ENCODE data around the gene MKNK1. TPM values are rescaled to one million over a fixed set of nuclear protein-coding genes. Genes with fewer than 3 reads are reported as not detected.

Gene MKNK1
- total RNA-seq, 1 donor from 2014 or later: 25.1 TPM

DNA sequence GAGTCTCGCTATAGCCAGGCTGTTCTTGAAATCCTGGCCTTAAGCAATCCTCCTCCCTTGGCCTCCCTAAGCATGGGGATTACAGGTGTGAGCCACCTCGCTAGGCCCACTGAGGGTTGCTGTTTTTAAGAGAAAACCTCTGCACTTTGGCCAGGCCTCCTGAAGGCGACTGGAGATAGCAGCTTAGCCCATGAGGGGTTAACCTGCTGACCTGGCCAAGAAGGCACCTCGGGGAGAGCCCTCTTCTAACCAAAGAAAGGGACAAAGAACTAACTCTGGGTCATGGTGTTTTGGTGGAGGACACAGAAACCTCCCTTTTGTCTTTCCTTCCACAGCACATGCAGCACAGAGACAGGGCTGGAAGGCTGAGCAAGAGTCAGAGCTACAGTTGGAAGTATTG, 35.0 kb downstream of the MKNK1 start:
- no peak for DNase-seq (ENCODE audit: low spot score)

DNA sequence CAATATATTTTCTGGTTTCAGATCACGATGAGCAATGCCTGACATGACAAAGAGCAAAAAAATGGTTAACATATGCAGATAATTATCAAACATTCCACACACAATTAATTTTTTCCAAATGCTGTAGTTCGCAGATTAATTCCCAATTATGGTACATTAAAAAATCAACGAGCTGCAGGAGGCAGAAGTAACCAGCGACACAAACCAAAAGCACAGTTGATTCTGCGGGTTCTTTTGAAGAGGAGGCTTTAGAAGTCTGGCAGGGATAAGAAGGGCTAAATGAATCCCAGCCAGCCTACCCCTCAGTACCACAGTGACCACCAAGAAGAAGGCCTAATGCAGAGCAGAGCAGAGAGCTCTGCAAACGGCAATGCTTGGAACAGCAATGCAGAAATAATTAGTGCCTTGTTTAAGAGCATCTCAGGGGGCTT, 35.6 kb downstream of the MKNK1 start:
- Mint-ChIP-seq H3K36me3 (ENCODE audit: low read depth) (peaks cover 22% of the 10 kb centered on the region), H3K27ac (ENCODE audit: unreplicated experiment) (no peak overlapping the region), H3K4me3 (ENCODE audit: unreplicated experiment) (no peak overlapping the region), H3K4me1 (ENCODE audit: low read depth) (no peaks in the 10 kb centered on the region), H3K9me3 (ENCODE audit: low read depth) (no peaks in the 10 kb centered on the region), H3K27me3 (ENCODE audit: low read depth) (no peaks in the 10 kb centered on the region)
- DNase-seq (ENCODE audit: low spot score): no peak
- TF ChIP-seq, protein P1, sequence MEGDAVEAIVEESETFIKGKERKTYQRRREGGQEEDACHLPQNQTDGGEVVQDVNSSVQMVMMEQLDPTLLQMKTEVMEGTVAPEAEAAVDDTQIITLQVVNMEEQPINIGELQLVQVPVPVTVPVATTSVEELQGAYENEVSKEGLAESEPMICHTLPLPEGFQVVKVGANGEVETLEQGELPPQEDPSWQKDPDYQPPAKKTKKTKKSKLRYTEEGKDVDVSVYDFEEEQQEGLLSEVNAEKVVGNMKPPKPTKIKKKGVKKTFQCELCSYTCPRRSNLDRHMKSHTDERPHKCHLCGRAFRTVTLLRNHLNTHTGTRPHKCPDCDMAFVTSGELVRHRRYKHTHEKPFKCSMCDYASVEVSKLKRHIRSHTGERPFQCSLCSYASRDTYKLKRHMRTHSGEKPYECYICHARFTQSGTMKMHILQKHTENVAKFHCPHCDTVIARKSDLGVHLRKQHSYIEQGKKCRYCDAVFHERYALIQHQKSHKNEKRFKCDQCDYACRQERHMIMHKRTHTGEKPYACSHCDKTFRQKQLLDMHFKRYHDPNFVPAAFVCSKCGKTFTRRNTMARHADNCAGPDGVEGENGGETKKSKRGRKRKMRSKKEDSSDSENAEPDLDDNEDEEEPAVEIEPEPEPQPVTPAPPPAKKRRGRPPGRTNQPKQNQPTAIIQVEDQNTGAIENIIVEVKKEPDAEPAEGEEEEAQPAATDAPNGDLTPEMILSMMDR (IDR thresholded peaks at IDR 0.05): no peak

More for the DNA sequence above, 35.0 kb downstream of the MKNK1 start:
- H3K36me3 Mint-ChIP-seq (ENCODE audit: low read depth): peaks cover 22% of the 10 kb centered on the region
- H3K27ac Mint-ChIP-seq (ENCODE audit: unreplicated experiment): no peak overlapping the region
- H3K9me3 Mint-ChIP-seq (ENCODE audit: low read depth): no peaks in the 10 kb centered on the region
- no peak overlapping the region for H3K4me3 Mint-ChIP-seq (ENCODE audit: unreplicated experiment)
- no peaks in the 10 kb centered on the region for H3K4me1 Mint-ChIP-seq (ENCODE audit: low read depth)
- no peaks in the 10 kb centered on the region for H3K27me3 Mint-ChIP-seq (ENCODE audit: low read depth)
- TF ChIP-seq, protein P1 (IDR thresholded peaks at IDR 0.05): no peak

DNA sequence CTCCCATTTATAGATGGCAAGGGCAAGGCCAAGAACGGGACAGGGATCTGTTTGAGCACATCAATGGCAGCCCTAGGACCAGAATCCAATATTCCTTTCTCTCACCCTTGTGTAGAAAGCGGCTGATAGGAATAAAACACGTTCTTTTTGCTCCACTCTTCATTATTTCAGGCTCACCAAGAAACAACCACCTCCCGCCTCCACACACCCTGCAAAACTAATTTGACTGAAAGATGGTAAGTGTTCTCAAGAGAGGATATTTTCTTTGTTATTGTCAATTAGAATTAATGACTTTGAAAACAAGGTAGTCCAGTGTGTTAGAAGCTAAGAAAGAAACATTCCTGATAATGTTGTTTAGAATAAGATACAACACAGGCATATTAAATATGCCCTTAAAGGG, 40.7 kb downstream of the MKNK1 start:
- no peaks in the 10 kb centered on the region for H3K9me3 Mint-ChIP-seq (ENCODE audit: low read depth)
- H3K4me1 Mint-ChIP-seq (ENCODE audit: low read depth): no peaks in the 10 kb centered on the region
- DNase-seq (ENCODE audit: low spot score): no peak
- H3K36me3 Mint-ChIP-seq (ENCODE audit: low read depth): peaks cover 31% of the 10 kb centered on the region
- TF ChIP-seq, protein P1 (IDR thresholded peaks at IDR 0.05): no peak
- no peak overlapping the region for H3K4me3 Mint-ChIP-seq (ENCODE audit: unreplicated experiment)
- H3K27me3 Mint-ChIP-seq (ENCODE audit: low read depth): no peaks in the 10 kb centered on the region
- H3K27ac Mint-ChIP-seq (ENCODE audit: unreplicated experiment): no peak overlapping the region

DNA sequence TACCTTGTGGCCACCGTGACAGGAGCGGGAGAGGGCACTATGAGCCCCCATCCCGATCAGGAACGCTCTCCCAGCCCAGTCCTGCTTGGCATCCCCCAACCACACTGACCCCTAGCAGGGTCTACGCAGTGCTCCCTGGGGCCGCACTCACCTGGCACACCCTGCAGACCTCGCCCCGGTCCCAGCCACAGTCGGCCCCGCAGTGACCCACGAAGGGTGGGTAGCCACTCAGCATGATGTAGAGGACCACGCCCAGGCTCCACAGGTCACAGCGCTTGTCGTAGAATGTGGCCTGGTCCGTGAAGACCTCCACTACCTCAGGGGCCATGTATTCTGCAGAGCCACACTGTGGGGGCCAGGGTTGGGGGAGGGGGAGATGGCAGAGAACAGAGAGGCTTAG, 41.6 kb downstream of the MKNK1 start:
- Mint-ChIP-seq H3K36me3 (ENCODE audit: low read depth) (peaks cover 30% of the 10 kb centered on the region), H3K9me3 (ENCODE audit: low read depth) (no peaks in the 10 kb centered on the region), H3K4me3 (ENCODE audit: unreplicated experiment) (no peak overlapping the region), H3K27ac (ENCODE audit: unreplicated experiment) (no peak overlapping the region), H3K4me1 (ENCODE audit: low read depth) (no peaks in the 10 kb centered on the region), H3K27me3 (ENCODE audit: low read depth) (no peaks in the 10 kb centered on the region)
- DNase-seq (ENCODE audit: low spot score): no peak
- TF ChIP-seq, protein P1 (IDR thresholded peaks at IDR 0.05): no peak

DNA sequence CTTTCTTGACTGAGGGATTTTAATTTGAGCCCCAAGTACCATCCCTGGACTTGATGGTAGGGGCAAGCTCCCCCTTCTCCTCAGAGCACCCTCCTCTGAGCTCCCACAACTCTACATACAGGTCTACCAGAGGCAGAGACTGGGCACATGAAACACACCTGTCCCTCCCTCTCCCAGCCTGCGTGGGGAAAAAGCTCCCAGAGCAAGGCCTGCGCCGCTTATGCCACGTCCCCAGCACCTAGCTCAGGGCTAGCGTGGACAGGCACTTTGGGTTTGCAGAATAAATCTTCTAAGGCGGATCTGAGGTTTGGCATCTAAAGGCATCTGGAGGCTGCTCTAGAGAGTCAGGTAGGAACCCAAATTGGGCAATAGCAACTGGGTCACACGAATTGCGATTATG, 45.1 kb downstream of the MKNK1 start:
- TF ChIP-seq, protein P1 (IDR thresholded peaks at IDR 0.05): no peak
- peaks cover 15% of the 10 kb centered on the region for H3K36me3 Mint-ChIP-seq (ENCODE audit: low read depth)
- no peaks in the 10 kb centered on the region for H3K4me1 Mint-ChIP-seq (ENCODE audit: low read depth)
- H3K27ac Mint-ChIP-seq (ENCODE audit: unreplicated experiment): no peak overlapping the region
- no peaks in the 10 kb centered on the region for H3K9me3 Mint-ChIP-seq (ENCODE audit: low read depth)
- no peak for DNase-seq (ENCODE audit: low spot score)
- no peaks in the 10 kb centered on the region for H3K27me3 Mint-ChIP-seq (ENCODE audit: low read depth)
- H3K4me3 Mint-ChIP-seq (ENCODE audit: unreplicated experiment): no peak overlapping the region
